ENCODE results near the gene MRPL4.
"Not testable (repeated sequence)": the region's sequence is repeated elsewhere in the genome, so short reads cannot be mapped to it uniquely, and the experiment has no call there.

Gene MRPL4

DNA sequence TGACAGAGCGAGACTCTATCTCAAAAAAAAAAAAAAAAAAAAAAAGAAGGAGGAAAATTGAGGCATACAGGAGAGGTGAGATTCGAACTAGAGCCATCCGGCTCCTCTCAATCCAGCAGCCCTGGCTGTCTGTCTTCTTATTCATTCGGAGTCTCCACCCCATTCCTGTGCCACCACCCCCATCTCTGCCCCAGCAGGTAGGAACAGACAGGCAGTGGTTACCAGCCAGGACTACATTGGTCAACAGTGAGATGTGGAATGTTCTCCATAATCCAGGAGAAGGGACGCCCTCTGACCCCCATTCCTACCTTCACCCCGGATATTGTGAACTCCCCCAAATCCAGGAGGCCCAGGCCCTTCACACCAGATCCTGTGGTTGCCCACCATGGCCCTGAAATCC, 14.3 kb upstream of the MRPL4 start:
- TF ChIP-seq, protein P1, sequence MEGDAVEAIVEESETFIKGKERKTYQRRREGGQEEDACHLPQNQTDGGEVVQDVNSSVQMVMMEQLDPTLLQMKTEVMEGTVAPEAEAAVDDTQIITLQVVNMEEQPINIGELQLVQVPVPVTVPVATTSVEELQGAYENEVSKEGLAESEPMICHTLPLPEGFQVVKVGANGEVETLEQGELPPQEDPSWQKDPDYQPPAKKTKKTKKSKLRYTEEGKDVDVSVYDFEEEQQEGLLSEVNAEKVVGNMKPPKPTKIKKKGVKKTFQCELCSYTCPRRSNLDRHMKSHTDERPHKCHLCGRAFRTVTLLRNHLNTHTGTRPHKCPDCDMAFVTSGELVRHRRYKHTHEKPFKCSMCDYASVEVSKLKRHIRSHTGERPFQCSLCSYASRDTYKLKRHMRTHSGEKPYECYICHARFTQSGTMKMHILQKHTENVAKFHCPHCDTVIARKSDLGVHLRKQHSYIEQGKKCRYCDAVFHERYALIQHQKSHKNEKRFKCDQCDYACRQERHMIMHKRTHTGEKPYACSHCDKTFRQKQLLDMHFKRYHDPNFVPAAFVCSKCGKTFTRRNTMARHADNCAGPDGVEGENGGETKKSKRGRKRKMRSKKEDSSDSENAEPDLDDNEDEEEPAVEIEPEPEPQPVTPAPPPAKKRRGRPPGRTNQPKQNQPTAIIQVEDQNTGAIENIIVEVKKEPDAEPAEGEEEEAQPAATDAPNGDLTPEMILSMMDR (conservative IDR thresholded peaks at IDR 0.05; ENCODE audit: low read depth, low read length), result no peak
- no peak for DNase-seq (ENCODE audit: low read depth)
- H3K4me3 ChIP-seq (ENCODE audit: low read depth, low read length), result no peak overlapping the region

DNA sequence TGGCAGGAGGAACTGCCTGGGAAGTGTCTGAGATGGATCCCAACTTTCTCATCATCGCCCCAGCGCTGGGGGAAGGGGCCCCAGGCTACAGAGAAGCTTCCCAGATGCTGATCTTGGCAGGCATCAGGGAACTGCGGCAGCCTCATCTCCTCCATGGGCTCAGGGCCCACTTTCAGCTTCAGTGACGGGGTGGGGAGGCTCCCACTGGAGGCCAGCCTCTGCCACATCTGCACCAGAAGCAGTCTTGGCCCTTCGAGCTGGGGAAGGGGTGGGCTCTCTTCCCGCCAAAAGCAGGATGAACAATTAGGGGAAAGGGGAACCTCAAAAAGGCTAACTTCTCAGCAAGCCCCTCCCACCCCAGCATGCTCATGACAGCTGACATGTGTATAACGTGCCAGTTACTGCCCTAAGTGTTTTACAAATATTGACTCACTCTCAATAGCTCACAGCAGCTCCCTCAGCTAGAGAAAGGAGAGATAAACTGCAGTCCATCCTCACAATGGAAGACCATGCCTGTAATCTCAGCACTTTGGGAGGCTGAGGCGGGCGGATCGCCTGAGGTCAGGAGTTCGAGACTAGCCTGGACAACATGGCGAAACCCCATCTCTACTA, 13.7 kb upstream of the MRPL4 start:
- peak; percentile 50 for DNase-seq (ENCODE audit: low read depth)
- TF ChIP-seq, protein P1 (conservative IDR thresholded peaks at IDR 0.05; ENCODE audit: low read depth, low read length), result no peak
- no peak overlapping the region for H3K4me3 ChIP-seq (ENCODE audit: low read depth, low read length)

DNA sequence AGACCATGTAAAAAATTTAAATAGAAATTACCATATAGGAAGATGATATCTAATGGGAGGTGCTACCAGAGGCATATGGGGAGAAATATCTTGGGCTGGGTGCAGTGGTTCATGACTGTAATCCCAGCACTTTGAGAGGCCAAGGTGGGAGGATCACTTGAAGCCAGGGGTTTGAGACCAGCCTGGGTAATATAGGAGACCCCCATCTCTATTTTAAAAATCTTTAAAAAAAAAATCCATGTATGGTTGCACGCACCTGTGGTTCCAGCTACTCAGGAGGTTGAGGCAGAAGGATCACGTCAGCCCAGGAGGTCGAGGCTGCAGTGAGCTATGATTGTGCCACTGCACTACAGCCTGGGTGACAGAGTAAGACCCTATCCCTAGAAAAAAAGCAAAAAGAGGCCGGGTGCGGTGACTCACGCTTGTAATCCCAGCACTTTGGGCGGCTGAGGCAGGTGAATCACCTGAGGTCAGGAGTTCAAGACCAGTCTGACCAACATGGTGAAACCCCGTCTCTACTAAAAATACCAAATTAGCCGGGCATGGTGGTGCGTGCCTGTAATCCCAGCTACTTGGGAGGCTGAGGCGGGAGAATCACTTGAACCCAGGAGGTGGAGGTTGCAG, 10.1 kb upstream of the MRPL4 start:
- not testable (repeated sequence) for DNase-seq (ENCODE audit: low read depth); H3K4me3 ChIP-seq (ENCODE audit: low read depth, low read length)

DNA sequence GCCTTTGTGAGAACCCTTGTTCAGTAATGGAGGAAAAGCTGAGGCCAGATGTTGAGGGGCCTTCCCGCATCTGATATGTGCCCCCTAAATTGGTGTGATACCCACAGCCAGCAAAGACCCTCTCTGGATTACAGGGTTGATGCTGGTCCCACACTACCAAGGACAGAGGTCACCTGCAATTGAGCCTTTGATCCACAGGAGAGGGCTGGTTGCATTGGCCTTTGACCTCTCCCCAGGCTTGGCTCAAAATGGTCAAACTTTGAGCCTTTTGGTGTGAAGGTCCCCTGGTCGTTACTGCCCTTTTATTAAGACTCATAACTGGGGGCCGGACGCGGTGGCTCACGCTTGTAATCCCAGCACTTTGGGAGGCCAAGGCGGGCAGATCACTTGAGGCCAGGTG, 8.4 kb upstream of the MRPL4 start:
- H3K4me3 ChIP-seq (ENCODE audit: low read depth, low read length), result no peak overlapping the region
- TF ChIP-seq, protein P1 (conservative IDR thresholded peaks at IDR 0.05; ENCODE audit: low read depth, low read length), result no peak
- no peak for DNase-seq (ENCODE audit: low read depth)

DNA sequence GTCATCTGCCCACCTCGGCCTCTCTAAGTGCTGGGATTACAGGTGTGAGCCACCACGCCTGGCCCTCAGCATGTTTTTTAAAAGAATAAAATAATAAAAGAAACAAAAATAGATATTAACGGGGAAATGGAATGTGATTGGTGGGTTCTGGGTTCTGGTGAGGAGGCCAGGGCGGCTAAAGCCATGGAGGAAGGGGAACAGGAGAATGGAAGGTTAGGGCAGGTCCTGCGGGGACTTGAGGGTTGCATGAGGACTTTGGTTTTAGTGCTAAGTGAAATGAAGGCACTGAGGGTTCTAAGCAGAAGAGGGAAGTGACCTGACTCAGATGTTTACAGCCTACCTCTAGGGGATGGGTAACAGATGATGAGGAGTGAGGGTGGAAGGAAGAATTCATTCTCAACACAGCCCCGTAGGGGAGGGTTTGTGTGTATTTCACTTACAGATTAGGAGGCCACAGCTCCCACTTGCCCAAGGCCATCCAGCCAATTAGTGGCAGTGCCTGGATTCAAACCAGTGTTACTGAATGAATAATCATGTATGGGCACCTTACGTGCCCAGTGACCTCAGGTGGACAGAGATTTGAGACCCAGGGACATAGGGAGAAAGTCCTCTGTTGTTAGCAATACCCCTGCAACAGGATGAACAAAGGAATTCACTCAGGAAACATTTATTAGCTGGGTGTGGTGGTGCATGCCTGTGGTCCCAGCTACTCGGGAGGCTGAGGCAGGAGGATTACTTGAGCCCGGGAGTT, 6.7 kb upstream of the MRPL4 start:
- no peak overlapping the region for H3K4me3 ChIP-seq (ENCODE audit: low read depth, low read length)
- TF ChIP-seq, protein P1 (conservative IDR thresholded peaks at IDR 0.05; ENCODE audit: low read depth, low read length), result no peak
- DNase-seq (ENCODE audit: low read depth), result no peak

DNA sequence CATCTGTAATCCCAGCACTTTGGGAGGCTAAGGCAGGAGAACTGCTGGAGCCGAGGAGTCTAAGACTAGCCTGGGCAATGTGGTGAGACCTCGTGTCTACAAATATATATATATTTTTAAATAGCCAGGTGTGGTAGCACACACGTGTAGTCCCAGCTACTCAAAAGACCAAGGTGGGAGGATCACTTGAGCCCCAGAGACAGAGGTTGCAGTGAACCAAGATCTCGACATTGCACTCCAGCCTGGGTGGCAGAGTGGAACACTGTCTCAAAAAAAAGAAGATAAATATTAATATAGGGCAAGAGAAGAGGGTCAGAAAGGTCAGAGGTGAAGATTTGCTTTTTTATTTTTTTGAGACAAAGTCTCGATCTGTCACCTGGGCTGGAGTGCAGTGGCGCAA, 5.5 kb upstream of the MRPL4 start:
- TF ChIP-seq, protein P1 (conservative IDR thresholded peaks at IDR 0.05; ENCODE audit: low read depth, low read length), result no peak
- no peak overlapping the region for H3K4me3 ChIP-seq (ENCODE audit: low read depth, low read length)
- no peak for DNase-seq (ENCODE audit: low read depth)

DNA sequence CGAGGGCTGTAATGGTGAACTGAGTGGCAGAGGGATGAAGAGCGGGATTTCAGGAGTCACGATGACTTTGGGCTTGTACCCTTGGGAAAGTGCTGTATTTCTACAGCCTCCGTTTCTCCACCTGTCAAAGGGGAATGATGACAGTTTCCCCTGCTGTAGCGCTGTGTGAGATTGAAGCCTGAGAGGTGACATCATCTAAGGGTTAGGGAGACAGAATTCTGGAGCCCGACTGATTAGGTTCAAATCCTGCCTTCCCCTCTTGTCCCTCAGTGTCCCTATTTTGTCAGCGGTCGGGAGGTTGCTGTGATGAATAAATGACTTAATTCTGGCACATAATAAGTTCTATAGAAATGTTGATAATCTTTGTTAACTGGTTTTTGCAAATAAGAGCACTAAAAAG, 693 bp downstream of the MRPL4 start:
- H3K4me3 ChIP-seq (ENCODE audit: low read depth, low read length), result peak overlapping the region; percentile 99
- DNase-seq (ENCODE audit: low read depth), result no peak
- TF ChIP-seq, protein P1 (conservative IDR thresholded peaks at IDR 0.05; ENCODE audit: low read depth, low read length), result no peak

Measured in choroid plexus epithelial cell (primary cell).